Measurements from ENCODE around the gene AGAP1.

Gene AGAP1

GRCh38 chr2:235611349-235611748 lies 117.5 kb downstream of the AGAP1 start:
- no peak for DNase-seq

- DNase-seq = no peak
These were observed 117.9 kb downstream of the AGAP1 start for GRCh38 chr2:235611756-235612155.

- no peak for DNase-seq
These were observed 118.5 kb downstream of the AGAP1 start for GRCh38 chr2:235612181-235612950.

GRCh38 chr2:235613649-235614048 lies 119.8 kb downstream of the AGAP1 start:
- DNase-seq = no peak

- DNase-seq = no peak
These were observed 120.5 kb downstream of the AGAP1 start for GRCh38 chr2:235614176-235614860.

- DNase-seq = peak; percentile 91
These were observed 121.3 kb downstream of the AGAP1 start for GRCh38 chr2:235614900-235615712.

- DNase-seq = no peak
These were observed 123.0 kb downstream of the AGAP1 start for GRCh38 chr2:235616885-235617284.

- no peak for DNase-seq
These were observed 124.2 kb downstream of the AGAP1 start for GRCh38 chr2:235618039-235618438.

GRCh38 chr2:235619544-235619943 lies 125.7 kb downstream of the AGAP1 start:
- DNase-seq = no peak

GRCh38 chr2:235621736-235622135 lies 127.9 kb downstream of the AGAP1 start:
- no peak for DNase-seq

GRCh38 chr2:235623111-235623510 lies 129.3 kb downstream of the AGAP1 start:
- DNase-seq = no peak

GRCh38 chr2:235623752-235624151 lies 129.9 kb downstream of the AGAP1 start:
- no peak for DNase-seq

- DNase-seq = no peak
These were observed 132.8 kb downstream of the AGAP1 start for GRCh38 chr2:235626658-235627057.

- no peak for DNase-seq
These were observed 133.8 kb downstream of the AGAP1 start for GRCh38 chr2:235627682-235628081.

GRCh38 chr2:235630718-235631296 lies 137.0 kb downstream of the AGAP1 start:
- no peak for DNase-seq

GRCh38 chr2:235634435-235635158 lies 140.8 kb downstream of the AGAP1 start:
- DNase-seq = no peak

GRCh38 chr2:235636546-235636945 lies 142.7 kb downstream of the AGAP1 start:
- no peak for DNase-seq

- no peak for DNase-seq
These were observed 144.1 kb downstream of the AGAP1 start for GRCh38 chr2:235637896-235638295.

- DNase-seq = peak; percentile 89
These were observed 144.9 kb downstream of the AGAP1 start for GRCh38 chr2:235638541-235639427.

- peak; percentile 88 for DNase-seq
These were observed 145.6 kb downstream of the AGAP1 start for GRCh38 chr2:235639428-235639773.

GRCh38 chr2:235639885-235640284 lies 146.0 kb downstream of the AGAP1 start:
- DNase-seq = no peak

GRCh38 chr2:235640377-235640776 lies 146.5 kb downstream of the AGAP1 start:
- DNase-seq = no peak
